Neural cell (in vitro differentiated cells): ENCODE measurements around the gene LAIR1. TPM values are rescaled to one million over a fixed set of nuclear protein-coding genes. Genes with fewer than 3 reads are reported as not detected.

Experiments used
- H2AFZ ChIP-seq: fragments of 200-600, 300-800 bp; sonication (generic), shearing (Covaris generic); 2 replicates; pipeline ENCODE4 v1.6.0; 2014; ENCODE audit warnings: low read depth, mild to moderate bottlenecking, antibody characterized with exemption, low read length, moderate library complexity
- H3F3A ChIP-seq: fragments of 200-600 bp; shearing (Covaris generic); 2 replicates; pipeline ENCODE4 v1.6.1; 2016; ENCODE audit warnings: mild to moderate bottlenecking, moderate library complexity, mixed read lengths, antibody characterized with exemption, low read length; ENCODE audit not compliant: insufficient read depth, poor library complexity, severe bottlenecking
- H3K27ac ChIP-seq: fragments of 200-600, 300-800 bp; sonication (generic), shearing (Covaris generic); 2 replicates; pipeline ENCODE4 v1.5.1; 2014; ENCODE audit warnings: mild to moderate bottlenecking, low read length, moderate library complexity
- H3K27me3 ChIP-seq: fragments of 300-800, 200-600 bp; sonication (generic), shearing (Covaris generic); 2 replicates; pipeline ENCODE4 v1.6.0; 2014; ENCODE audit warnings: mild to moderate bottlenecking, low read depth, low read length, moderate library complexity; ENCODE audit not compliant: insufficient read depth
- H3K36me3 ChIP-seq: fragments of 300-800, 200-600 bp; sonication (generic), shearing (Covaris generic); 2 replicates; pipeline ENCODE4 v1.5.1; 2014; ENCODE audit warnings: mild to moderate bottlenecking, antibody characterized with exemption, low read length, moderate library complexity; ENCODE audit not compliant: insufficient read depth
- H3K4me2 ChIP-seq: fragments of 300-800, 200-600 bp; sonication (generic), shearing (Covaris generic); 2 replicates; pipeline ENCODE4 v1.6.0; 2014; ENCODE audit warnings: mild to moderate bottlenecking, low read length
- H3K4me3 ChIP-seq: fragments of 300-800, 200-600 bp; sonication (generic), shearing (Covaris generic); 2 replicates; pipeline ENCODE4 v1.5.1; 2014; ENCODE audit warnings: mild to moderate bottlenecking, low read length, moderate library complexity
- H3K79me2 ChIP-seq: fragments of 200-600 bp; shearing (Covaris generic); replicated peaks from 2 replicates; pipeline ENCODE4 v1.6.0; 2014; ENCODE audit warnings: mild to moderate bottlenecking, low read length, moderate library complexity; ENCODE audit not compliant: insufficient read depth
- H3K9ac ChIP-seq: fragments of 300-800, 200-600 bp; sonication (generic), shearing (Covaris generic); 2 replicates; pipeline ENCODE4 v1.6.1; 2016; ENCODE audit warnings: mild to moderate bottlenecking, low read length, mixed read lengths
- H3K9me2 ChIP-seq: fragments of 200-600 bp; shearing (Covaris generic); 2 replicates; pipeline ENCODE4 v1.6.1; 2016; ENCODE audit warnings: mild to moderate bottlenecking, low read length, mixed read lengths; ENCODE audit not compliant: insufficient read depth
- H3K9me3 ChIP-seq: fragments of 200-600, 300-800 bp; sonication (generic), shearing (Covaris generic); 2 replicates; pipeline ENCODE4 v1.6.1; 2016; ENCODE audit warnings: mild to moderate bottlenecking, mixed run types, low read length, moderate library complexity, mixed read lengths
- H4K20me1 ChIP-seq: fragments of 200-600 bp; shearing (Covaris generic); 2 replicates; pipeline ENCODE4 v1.6.1; 2016; ENCODE audit warnings: mild to moderate bottlenecking, mixed run types; ENCODE audit not compliant: insufficient read depth
- EP300 ChIP-seq: fragments of 450-650 bp; conservative IDR thresholded peaks from 2 replicates; pipeline ENCODE4 v1.6.1; 2014; ENCODE audit warnings: antibody characterized with exemption, mild to moderate bottlenecking, moderate library complexity; ENCODE audit not compliant: poor library complexity, severe bottlenecking
- EZH2 ChIP-seq: fragments of 200-600, 300-800 bp; shearing (Covaris generic), sonication (generic); IDR thresholded peaks from 2 replicates; pipeline ENCODE4 v1.6.1; 2014; ENCODE audit warnings: antibody characterized with exemption, low read length, borderline replicate concordance, mild to moderate bottlenecking; ENCODE audit not compliant: insufficient read depth, poor library complexity, severe bottlenecking
- MXI1 ChIP-seq: fragments of 450-650 bp; conservative IDR thresholded peaks from 2 replicates; pipeline ENCODE4 v1.6.1; 2014; ENCODE audit warnings: antibody characterized with exemption, mild to moderate bottlenecking; ENCODE audit not compliant: poor library complexity, severe bottlenecking
- POLR2AphosphoS5 ChIP-seq: IDR thresholded peaks from 2 replicates; pipeline ENCODE4 v1.6.1; 2012
- RAD21 ChIP-seq: fragments of 450-650 bp; conservative IDR thresholded peaks from 2 replicates; pipeline ENCODE4 v1.6.1; 2014; ENCODE audit warnings: antibody characterized with exemption, mild to moderate bottlenecking, moderate library complexity
- SMC3 ChIP-seq: fragments of 450-650 bp; conservative IDR thresholded peaks from 2 replicates; pipeline ENCODE4 v1.6.1; 2014; ENCODE audit warnings: antibody characterized with exemption, mild to moderate bottlenecking, moderate library complexity; ENCODE audit not compliant: poor library complexity
- TAF1 ChIP-seq: IDR thresholded peaks from 2 replicates; pipeline ENCODE4 v1.6.1; 2012; ENCODE audit warnings: low read depth
- polyA plus RNA-seq: library from polyadenylated mRNA; depleted of rRNA; stranded (reverse); fragments of >200 nt; gene quantifications from 2 replicates; pipeline ENCODE4 v1.2.3, GENCODE V29; 2014
- TF ChIP-seq, protein P1 (sequence below): IDR thresholded peaks from 2 replicates; pipeline ENCODE4 v1.6.1; 2012; ENCODE audit warnings: borderline replicate concordance
- TF ChIP-seq, protein P2 (sequence below): fragments of 450-650 bp; IDR thresholded peaks from 2 replicates; pipeline ENCODE4 v1.5.1; 2014; ENCODE audit warnings: antibody characterized with exemption, mild to moderate bottlenecking, moderate library complexity; ENCODE audit not compliant: poor library complexity, severe bottlenecking

LAIR1 gene
- polyA plus RNA-seq, 1 donor from 2014 or later = not detected

DNA sequence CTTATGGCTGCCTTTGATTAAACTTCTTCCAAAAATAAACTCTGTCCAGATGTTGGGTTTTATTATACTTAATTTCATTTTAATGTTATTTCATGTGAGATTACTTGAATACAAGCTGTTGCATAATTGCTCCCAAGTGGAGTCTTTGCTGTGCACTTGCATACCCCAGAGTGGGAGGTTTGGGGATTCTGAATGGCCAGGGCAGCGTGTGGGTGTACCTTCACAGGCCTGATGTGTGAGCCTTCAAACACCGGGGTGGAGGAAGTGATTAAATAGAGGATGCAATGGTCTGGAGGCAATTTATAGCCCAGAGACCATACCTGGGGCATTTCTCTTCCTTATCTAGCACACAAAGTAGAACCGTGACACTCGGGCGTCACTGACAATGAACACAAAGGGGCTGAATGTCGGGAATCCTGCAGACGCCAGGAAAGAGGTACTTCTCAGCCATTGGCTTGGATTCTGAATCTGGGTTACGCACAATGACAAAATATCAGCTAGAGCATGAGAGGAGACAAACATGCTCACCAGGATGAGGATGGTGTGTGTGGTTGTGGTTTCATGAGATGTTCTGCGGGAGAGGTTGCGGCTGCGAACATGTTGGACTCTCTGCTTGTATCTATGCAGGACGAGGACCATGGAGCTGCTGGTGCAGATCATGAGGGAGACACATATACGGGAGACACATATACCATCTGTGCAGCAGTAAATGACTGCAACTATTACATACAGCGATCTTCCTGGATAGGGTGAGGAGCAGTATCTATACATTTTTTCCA, 44.6 kb downstream of the LAIR1 start:
- TF ChIP-seq EZH2 (no peak), POLR2AphosphoS5 (no peak), MXI1 (no peak), TAF1 (no peak)
- H3K27me3 ChIP-seq = no peaks in the 10 kb centered on the region
- H3K27ac ChIP-seq = no peak overlapping the region
- H3K4me3 ChIP-seq = no peak overlapping the region
- no peaks in the 10 kb centered on the region for H3K9me2 ChIP-seq
- no peak overlapping the region for H2AFZ ChIP-seq
- H3K36me3 ChIP-seq = no peaks in the 10 kb centered on the region
- H4K20me1 ChIP-seq = no peaks in the 10 kb centered on the region
- no peaks in the 10 kb centered on the region for H3K79me2 ChIP-seq
- H3F3A ChIP-seq = no peaks in the 10 kb centered on the region
- no peak overlapping the region for H3K9ac ChIP-seq
- H3K4me2 ChIP-seq = no peak overlapping the region
- no peaks in the 10 kb centered on the region for H3K9me3 ChIP-seq

DNA sequence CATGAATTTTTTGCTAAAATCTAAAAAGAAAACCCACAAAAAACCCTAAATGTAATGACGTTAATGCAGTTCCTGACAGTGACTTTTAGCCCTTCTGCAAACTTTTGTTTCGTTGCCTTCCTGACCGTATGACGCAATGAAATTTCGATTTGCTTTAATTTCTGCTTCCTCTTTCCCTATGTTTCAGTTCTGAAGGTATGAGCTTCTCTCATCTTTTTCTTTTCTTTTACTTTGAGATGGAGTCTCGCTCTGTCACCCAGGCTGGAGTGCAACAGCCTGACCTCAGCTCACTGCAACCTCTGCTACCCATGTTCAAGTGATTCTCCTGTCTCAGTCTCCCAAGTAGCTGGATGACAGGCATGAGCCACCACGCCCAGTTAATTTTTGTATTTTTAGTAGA, 45.7 kb downstream of the LAIR1 start:
- Histone ChIP-seq H3K4me2 (no peak overlapping the region), H3K27me3 (no peaks in the 10 kb centered on the region), H3K9ac (no peak overlapping the region), H3F3A (no peaks in the 10 kb centered on the region), H3K36me3 (no peaks in the 10 kb centered on the region), H4K20me1 (no peaks in the 10 kb centered on the region), H3K27ac (no peak overlapping the region), H2AFZ (no peak overlapping the region), H3K4me3 (no peak overlapping the region), H3K9me3 (no peaks in the 10 kb centered on the region), H3K9me2 (no peaks in the 10 kb centered on the region), H3K79me2 (no peaks in the 10 kb centered on the region)
- TF ChIP-seq EZH2 (no peak), MXI1 (no peak), RAD21 (no peak), POLR2AphosphoS5 (no peak), SMC3 (no peak), TAF1 (no peak), EP300 (no peak)
- TF ChIP-seq, protein P1, sequence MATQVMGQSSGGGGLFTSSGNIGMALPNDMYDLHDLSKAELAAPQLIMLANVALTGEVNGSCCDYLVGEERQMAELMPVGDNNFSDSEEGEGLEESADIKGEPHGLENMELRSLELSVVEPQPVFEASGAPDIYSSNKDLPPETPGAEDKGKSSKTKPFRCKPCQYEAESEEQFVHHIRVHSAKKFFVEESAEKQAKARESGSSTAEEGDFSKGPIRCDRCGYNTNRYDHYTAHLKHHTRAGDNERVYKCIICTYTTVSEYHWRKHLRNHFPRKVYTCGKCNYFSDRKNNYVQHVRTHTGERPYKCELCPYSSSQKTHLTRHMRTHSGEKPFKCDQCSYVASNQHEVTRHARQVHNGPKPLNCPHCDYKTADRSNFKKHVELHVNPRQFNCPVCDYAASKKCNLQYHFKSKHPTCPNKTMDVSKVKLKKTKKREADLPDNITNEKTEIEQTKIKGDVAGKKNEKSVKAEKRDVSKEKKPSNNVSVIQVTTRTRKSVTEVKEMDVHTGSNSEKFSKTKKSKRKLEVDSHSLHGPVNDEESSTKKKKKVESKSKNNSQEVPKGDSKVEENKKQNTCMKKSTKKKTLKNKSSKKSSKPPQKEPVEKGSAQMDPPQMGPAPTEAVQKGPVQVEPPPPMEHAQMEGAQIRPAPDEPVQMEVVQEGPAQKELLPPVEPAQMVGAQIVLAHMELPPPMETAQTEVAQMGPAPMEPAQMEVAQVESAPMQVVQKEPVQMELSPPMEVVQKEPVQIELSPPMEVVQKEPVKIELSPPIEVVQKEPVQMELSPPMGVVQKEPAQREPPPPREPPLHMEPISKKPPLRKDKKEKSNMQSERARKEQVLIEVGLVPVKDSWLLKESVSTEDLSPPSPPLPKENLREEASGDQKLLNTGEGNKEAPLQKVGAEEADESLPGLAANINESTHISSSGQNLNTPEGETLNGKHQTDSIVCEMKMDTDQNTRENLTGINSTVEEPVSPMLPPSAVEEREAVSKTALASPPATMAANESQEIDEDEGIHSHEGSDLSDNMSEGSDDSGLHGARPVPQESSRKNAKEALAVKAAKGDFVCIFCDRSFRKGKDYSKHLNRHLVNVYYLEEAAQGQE = no peak
- TF ChIP-seq, protein P2, sequence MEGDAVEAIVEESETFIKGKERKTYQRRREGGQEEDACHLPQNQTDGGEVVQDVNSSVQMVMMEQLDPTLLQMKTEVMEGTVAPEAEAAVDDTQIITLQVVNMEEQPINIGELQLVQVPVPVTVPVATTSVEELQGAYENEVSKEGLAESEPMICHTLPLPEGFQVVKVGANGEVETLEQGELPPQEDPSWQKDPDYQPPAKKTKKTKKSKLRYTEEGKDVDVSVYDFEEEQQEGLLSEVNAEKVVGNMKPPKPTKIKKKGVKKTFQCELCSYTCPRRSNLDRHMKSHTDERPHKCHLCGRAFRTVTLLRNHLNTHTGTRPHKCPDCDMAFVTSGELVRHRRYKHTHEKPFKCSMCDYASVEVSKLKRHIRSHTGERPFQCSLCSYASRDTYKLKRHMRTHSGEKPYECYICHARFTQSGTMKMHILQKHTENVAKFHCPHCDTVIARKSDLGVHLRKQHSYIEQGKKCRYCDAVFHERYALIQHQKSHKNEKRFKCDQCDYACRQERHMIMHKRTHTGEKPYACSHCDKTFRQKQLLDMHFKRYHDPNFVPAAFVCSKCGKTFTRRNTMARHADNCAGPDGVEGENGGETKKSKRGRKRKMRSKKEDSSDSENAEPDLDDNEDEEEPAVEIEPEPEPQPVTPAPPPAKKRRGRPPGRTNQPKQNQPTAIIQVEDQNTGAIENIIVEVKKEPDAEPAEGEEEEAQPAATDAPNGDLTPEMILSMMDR = no peak
